ENCODE data around the gene PDE8A. TPM values are rescaled to one million over a fixed set of nuclear protein-coding genes. Genes with fewer than 3 reads are reported as not detected.

Gene PDE8A
- total and polyA plus RNA-seq, 2 donors (not counting 1 experiment from before 2014, with no cell fraction given) = 17.4 to 51.1 TPM

GRCh38 chr15:85010386-85011159 lies 28.9 kb downstream of the PDE8A start:
- Histone ChIP-seq H3K4me2 (replicated peaks; ENCODE audit: low read depth, low read length, poor library complexity, severe bottlenecking) (peak overlapping the region; percentile 37), H3K4me3 (ENCODE audit: control extremely low read depth in 1 of 5, extremely low read depth in 1 of 5, insufficient read depth in 1 of 5, low read depth in 2 of 5, low read length in 4 of 5) (peak overlapping the region in 1 of 5 experiments; percentile 8), H3K36me3 (replicated peaks in 1 of 2; ENCODE audit: control extremely low read depth in 1 of 2, control insufficient read depth in 1 of 2, extremely low read depth in 1 of 2, insufficient read depth in 2 of 2, low read length in 1 of 2) (no peaks in the 10 kb centered on the region), H3K27me3 (replicated peaks in 1 of 4; ENCODE audit: control extremely low read depth in 1 of 4, control insufficient read depth in 3 of 4, insufficient read depth in 4 of 4, low read length in 3 of 4) (no peaks in the 10 kb centered on the region), H3K79me2 (ENCODE audit: control insufficient read depth, insufficient read depth, low read length) (peaks cover 62% of the 10 kb centered on the region), H2AFZ (ENCODE audit: insufficient read depth, low read depth, low read length, poor library complexity, severe bottlenecking) (peak overlapping the region; percentile 23), H3K9ac (ENCODE audit: low read length) (no peak overlapping the region), H3K4me1 (ENCODE audit: control insufficient read depth in 2 of 2, insufficient read depth in 2 of 2, low read length in 2 of 2) (peaks cover 51 to 58% of the 10 kb centered on the region in 2 donors), H3K27ac (ENCODE audit: low read length in 2 of 2) (peak overlapping the region; percentile 44 to 54), H3K9me3 (ENCODE audit: control extremely low read depth in 1 of 3, control insufficient read depth in 2 of 3, insufficient read depth in 1 of 3, low read length in 2 of 3) (no peaks in the 10 kb centered on the region), H4K20me1 (ENCODE audit: control insufficient read depth, insufficient read depth, low read length, poor library complexity, severe bottlenecking) (no peaks in the 10 kb centered on the region)
- peaks cover 67% of the 10 kb centered on the region for H3K4me1 Mint-ChIP-seq
- peak; percentile 58 for TF ChIP-seq CTCF (IDR thresholded peaks at IDR 0.05)
- TF ChIP-seq EZH2 (IDR thresholded peaks at IDR 0.05; ENCODE audit: borderline replicate concordance, insufficient read depth, low read depth, low read length, poor library complexity, severe bottlenecking) = no peak
- intact Hi-C loops (cut with micrococcal nuclease) = loop anchor here (1.0 to 5.0 kb wide), 5 partner anchors 30 to 422 kb away; partner anchors contain the start of gene PDE8A
- ATAC-seq (ENCODE audit: low read depth) = peak; percentile 59
- WGBS (ENCODE audit: insufficient coverage) = 0% methylated on average over 1 of the region's 3 CpGs
- H3K9me3 Mint-ChIP-seq (ENCODE audit: insufficient read depth) = no peaks in the 10 kb centered on the region
- POLR2A ChIA-PET = no interaction called here
- CTCF ChIA-PET = interaction anchor here (0.7 to 2.5 kb wide), 13 partner anchors 11 to 423 kb away, joined by 3 to 15 read pairs (median 5); partner anchors contain the start of gene NMB
- H3K27ac Mint-ChIP-seq = peak overlapping the region; percentile 57
- DNase-seq = peak; percentile 33
- H3K27me3 Mint-ChIP-seq = no peaks in the 10 kb centered on the region
- peak overlapping the region; percentile 3 for H3K4me3 Mint-ChIP-seq

- ATAC-seq (ENCODE audit: low read depth) (no peak), DNase-seq (no peak)
- ChIA-PET POLR2A (no interaction called here), CTCF (interaction anchor here (0.6 to 2.5 kb wide), 11 partner anchors 11 to 423 kb away, joined by 4 to 15 read pairs (median 5); partner anchors contain the start of gene NMB)
- H3K4me1 ChIP-seq (ENCODE audit: control insufficient read depth in 2 of 2, insufficient read depth in 2 of 2, low read length in 2 of 2) = peaks cover 55 to 61% of the 10 kb centered on the region in 2 donors
- H3K9me3 ChIP-seq (ENCODE audit: control extremely low read depth in 1 of 3, control insufficient read depth in 2 of 3, insufficient read depth in 1 of 3, low read length in 2 of 3) = no peaks in the 10 kb centered on the region
- H3K36me3 ChIP-seq (replicated peaks in 1 of 2; ENCODE audit: control extremely low read depth in 1 of 2, control insufficient read depth in 1 of 2, extremely low read depth in 1 of 2, insufficient read depth in 2 of 2, low read length in 1 of 2) = no peaks in the 10 kb centered on the region
- H3K9me3 Mint-ChIP-seq (ENCODE audit: insufficient read depth) = no peaks in the 10 kb centered on the region
- no peaks in the 10 kb centered on the region for H3K27me3 ChIP-seq (replicated peaks in 1 of 4; ENCODE audit: control extremely low read depth in 1 of 4, control insufficient read depth in 3 of 4, insufficient read depth in 4 of 4, low read length in 3 of 4)
- H4K20me1 ChIP-seq (ENCODE audit: control insufficient read depth, insufficient read depth, low read length, poor library complexity, severe bottlenecking) = no peaks in the 10 kb centered on the region
- no peak overlapping the region for H3K9ac ChIP-seq (ENCODE audit: low read length)
- H3K27me3 Mint-ChIP-seq = no peaks in the 10 kb centered on the region
- no peak overlapping the region for H2AFZ ChIP-seq (ENCODE audit: insufficient read depth, low read depth, low read length, poor library complexity, severe bottlenecking)
- peaks cover 68% of the 10 kb centered on the region for H3K4me1 Mint-ChIP-seq
- H3K4me3 ChIP-seq (ENCODE audit: control extremely low read depth in 1 of 5, extremely low read depth in 1 of 5, insufficient read depth in 1 of 5, low read depth in 2 of 5, low read length in 4 of 5) = no peak overlapping the region
- intact Hi-C loops (cut with micrococcal nuclease) = loop anchor here (2.0 to 5.0 kb wide), 2 partner anchors 30 to 36 kb away; partner anchors contain the start of gene PDE8A
- no CpG with 5 or more reads among the region's 3 CpGs for WGBS (ENCODE audit: insufficient coverage)
- no peak for TF ChIP-seq EZH2 (IDR thresholded peaks at IDR 0.05; ENCODE audit: borderline replicate concordance, insufficient read depth, low read depth, low read length, poor library complexity, severe bottlenecking)
- no peak for TF ChIP-seq CTCF (IDR thresholded peaks at IDR 0.05)
- H3K4me2 ChIP-seq (replicated peaks; ENCODE audit: low read depth, low read length, poor library complexity, severe bottlenecking) = peak overlapping the region; percentile 37
- peak overlapping the region; percentile 57 for H3K27ac Mint-ChIP-seq
- peak overlapping the region; percentile 44 to 54 for H3K27ac ChIP-seq (ENCODE audit: low read length in 2 of 2)
- peaks cover 60% of the 10 kb centered on the region for H3K79me2 ChIP-seq (ENCODE audit: control insufficient read depth, insufficient read depth, low read length)
- H3K4me3 Mint-ChIP-seq = peak overlapping the region; percentile 1
Observed at GRCh38 chr15:85011160-85011571, 29.5 kb downstream of the PDE8A start.

Measured in B cell (primary cell).